Hepatic stellate cell (primary cell): ENCODE results near the gene SCP2D1.

Experiments used
- DNase-seq: peaks from one replicate; pipeline ENCODE4 v3.0.0; 2011; ENCODE audit warnings: low spot score

The SCP2D1 gene

GRCh38 chr20:18815194-18815942 is 1.8 kb downstream of the SCP2D1 start:
- DNase-seq = no peak

DNA sequence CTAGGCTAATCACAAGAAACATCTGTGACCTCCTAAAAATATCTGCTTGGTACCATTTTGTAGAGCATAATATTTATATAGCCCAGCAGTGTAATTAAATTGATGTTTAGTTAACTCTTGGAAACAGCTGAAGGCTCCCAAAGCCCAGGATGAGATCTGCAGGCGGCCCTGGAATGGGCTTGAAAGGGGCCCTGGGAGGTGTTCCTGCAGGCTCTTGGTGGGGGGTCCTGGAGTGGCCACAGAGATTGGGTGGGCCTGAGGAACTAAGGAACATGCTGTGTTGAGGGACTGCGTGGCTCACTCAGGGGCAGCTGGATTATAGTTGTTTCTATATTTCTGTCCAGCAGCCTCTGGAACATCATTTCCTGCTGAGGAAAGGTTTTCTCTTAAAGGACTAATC is 9.2 kb downstream of the SCP2D1 start:
- no peak for DNase-seq

DNA sequence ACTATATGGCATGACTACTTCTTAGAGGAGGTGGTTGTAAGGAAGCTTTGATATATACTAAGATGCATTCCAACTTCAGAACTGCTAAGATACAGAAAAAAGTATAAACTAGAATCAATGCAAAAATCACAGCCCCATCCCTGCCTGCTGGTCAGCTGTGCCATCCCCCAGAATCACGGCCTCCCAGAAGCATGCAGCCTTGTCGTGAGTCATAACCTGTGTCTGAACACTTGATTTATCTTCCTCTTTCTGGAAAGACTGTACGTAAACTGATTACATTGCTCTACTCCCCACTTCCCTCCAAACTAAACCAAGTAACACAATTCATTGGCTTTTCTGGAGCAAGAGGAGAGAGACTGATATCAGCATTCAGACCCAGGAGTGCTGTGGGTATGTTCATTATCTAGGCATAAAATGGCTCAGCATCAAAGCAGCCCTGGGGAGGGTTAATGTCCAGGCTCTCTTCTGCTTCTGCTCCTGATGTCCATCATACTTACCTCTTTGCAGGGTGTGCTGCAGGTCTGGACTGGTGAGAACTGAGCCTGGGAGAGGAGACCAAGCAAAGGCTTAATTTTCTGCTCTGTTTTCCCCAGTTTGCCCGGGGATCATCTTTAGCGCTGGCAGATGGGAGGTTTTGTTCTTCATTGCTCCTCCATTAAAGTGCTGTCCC is 18.4 kb downstream of the SCP2D1 start:
- DNase-seq = no peak

DNA sequence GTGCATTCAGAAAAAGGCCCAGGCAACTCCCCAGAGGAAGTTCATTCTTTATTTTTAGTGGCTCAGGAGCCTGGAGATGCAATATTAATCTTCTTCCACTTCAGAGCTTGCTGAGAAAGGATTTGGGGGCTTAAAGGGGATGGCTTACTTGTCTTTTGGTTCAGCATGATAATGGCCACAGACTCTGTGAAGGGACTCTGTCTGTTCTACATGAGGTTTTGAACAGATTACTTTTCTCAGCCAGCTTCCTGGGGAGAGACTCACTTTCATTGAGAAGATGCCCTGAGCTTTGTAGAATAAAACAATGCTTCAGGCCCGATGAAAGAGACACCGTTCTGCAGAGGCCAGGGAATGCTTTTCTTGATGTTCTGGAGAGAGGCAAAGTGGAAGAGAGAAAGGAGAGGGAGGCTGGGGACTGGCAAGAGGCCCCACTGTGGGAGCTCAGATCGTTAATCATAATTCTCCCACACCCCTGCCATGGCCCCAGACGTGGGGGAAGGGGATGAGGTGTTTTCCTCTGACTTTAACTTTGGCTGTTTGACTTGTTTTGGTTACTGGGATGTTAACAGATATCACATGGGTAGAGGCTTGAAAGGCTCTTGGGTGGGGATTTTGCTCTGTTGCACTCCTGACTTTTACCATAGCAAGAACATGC is 19.1 kb downstream of the SCP2D1 start:
- no peak for DNase-seq

- no peak for DNase-seq
Measured at GRCh38 chr20:18835466-18836256, 22.1 kb downstream of the SCP2D1 start.

- no peak for DNase-seq
Measured at GRCh38 chr20:18837718-18838117, 24.1 kb downstream of the SCP2D1 start.

GRCh38 chr20:18839507-18840247 is 26.1 kb downstream of the SCP2D1 start:
- DNase-seq = no peak

- DNase-seq = no peak
Measured at GRCh38 chr20:18840248-18840645, 26.7 kb downstream of the SCP2D1 start.

DNA sequence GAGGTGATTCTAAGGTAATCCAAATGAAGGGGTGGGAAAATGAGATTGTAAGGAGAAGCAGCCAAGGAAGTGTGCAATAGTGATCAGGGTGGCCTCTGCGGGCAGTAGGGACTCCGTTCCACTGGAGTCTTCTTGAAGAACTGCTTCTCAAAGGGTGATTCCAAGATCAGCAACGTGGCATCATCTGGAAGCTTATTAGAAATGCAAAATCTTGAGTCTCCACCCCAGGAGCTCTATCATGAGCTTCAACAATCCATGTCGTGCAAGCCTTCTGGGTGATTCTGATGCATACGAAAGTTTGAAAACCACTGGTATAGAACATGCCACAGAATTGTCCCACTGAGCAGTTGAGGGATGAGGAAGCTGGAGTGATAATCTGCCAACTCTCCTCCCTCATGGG is 31.4 kb downstream of the SCP2D1 start:
- DNase-seq = no peak

DNA sequence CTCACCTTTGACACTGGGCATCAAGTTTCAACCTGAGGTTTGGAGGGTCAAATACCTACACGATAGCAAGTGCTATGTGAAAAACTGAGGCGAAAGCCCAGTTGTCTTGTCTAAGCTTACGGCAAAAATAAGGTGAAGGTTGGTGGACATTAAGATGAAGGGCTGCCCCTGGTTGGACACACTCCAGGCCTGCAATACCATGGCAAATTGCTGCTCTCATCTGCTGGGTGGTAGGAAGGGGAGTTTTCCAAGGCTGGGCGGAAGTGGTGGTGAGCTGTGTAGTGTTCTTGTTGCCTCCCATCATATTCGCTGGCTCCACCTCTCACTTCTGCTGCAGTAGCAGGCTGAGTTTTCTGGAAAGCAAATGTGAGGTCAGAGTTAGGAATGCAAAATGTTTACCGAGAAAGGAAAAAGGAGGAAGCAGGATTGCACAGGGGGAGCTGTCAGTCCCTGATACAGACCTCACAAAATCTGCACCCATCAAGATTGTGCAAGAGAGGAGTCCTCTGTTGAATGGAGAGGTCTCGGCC is 33.7 kb downstream of the SCP2D1 start:
- no peak for DNase-seq

- DNase-seq = no peak
Measured at GRCh38 chr20:18849131-18849530, 35.5 kb downstream of the SCP2D1 start.

GRCh38 chr20:18851629-18852028 is 38.0 kb downstream of the SCP2D1 start:
- DNase-seq = no peak

- no peak for DNase-seq
Measured at GRCh38 chr20:18852318-18852717, 38.7 kb downstream of the SCP2D1 start.

DNA sequence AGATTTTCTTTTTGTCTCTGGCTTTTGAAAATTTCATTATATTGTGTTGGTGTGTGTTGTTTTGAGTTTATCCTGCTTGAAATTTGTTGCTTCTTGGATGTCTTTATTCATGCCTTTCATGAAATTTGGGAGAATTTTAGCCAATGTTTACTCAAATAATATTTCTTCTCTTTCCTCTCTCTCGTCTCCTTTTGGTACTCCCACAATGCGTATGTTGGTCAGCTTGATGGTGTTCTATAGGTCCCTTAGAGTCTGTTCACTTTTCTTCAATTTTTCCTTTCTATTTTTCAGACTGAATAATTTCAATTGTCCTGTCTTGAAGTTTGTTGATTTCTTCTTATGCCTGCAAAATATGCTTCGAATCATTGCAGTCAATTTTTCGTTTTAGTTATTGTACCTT is 39.6 kb downstream of the SCP2D1 start:
- no peak for DNase-seq

DNA sequence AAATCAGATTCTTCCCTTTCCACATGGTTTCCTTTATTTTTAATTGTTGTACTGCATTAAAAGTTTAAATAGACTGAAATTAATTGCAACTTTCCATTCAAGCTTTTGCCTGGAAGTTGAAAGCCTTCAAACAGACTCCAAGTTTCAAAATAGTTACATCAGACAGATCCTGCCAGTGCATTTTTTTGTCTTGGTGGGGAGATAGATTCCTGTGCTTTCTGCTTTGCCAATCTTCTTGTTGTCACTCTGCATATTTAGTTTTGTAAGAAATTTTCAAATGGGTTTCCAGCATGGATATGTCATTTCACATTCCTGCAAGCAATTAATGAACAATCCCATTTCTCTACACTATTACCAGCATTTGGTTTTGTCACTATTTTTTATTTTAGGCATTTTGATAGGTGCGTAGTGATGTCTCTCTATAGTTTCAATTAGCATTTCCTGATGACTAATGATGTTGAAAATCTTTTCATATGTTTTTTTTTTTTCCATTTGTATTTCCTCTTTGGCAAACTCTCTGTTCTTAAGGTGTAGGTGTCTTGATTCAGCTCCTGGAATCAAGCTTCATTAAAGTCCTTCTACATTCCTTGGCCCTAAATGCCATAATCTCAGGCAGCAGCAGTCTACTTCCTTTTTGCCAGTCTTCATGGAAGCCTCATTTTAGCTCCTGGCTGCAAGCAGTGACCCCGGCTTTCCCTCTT is 40.5 kb downstream of the SCP2D1 start:
- DNase-seq = no peak

GRCh38 chr20:18855882-18856281 is 42.3 kb downstream of the SCP2D1 start:
- DNase-seq = no peak

DNA sequence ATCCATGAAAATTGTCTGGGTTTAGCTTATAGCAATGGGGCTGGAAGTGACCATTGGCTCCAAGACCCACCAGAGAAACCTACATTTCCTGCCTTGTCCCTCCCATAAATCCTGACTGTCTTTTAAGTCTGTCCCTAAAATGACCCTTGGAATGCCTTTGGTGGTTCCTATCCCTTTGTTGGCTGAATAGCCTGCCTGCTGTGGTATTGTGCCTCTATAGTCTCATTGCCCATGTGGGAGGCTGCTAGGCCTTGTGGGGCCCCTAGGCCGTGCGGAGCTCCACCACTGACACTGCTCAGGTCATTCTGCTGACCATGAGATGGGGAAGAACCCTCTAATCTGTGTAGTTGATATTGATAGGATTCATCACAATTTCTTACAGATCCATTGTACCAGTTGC is 43.3 kb downstream of the SCP2D1 start:
- DNase-seq = no peak

GRCh38 chr20:18857640-18858039 is 44.1 kb downstream of the SCP2D1 start:
- DNase-seq = no peak

GRCh38 chr20:18858816-18859215 is 45.2 kb downstream of the SCP2D1 start:
- DNase-seq = no peak
